ENCODE data around the gene KCTD5. TPM values are rescaled to one million over a fixed set of nuclear protein-coding genes. Genes with fewer than 3 reads are reported as not detected.
A peak's percentile ranks its signal among the peaks of the same experiment; 100 is the strongest.
"Not testable (repeated sequence)": the region's sequence is repeated elsewhere in the genome, so short reads cannot be mapped to it uniquely, and the experiment has no call there.

KCTD5 gene
- total RNA-seq, 5 donors from 2014 or later (not counting 1 experiment from before 2014, with no cell fraction given) = 19.5 to 29.1 (median 26.3) TPM

DNA sequence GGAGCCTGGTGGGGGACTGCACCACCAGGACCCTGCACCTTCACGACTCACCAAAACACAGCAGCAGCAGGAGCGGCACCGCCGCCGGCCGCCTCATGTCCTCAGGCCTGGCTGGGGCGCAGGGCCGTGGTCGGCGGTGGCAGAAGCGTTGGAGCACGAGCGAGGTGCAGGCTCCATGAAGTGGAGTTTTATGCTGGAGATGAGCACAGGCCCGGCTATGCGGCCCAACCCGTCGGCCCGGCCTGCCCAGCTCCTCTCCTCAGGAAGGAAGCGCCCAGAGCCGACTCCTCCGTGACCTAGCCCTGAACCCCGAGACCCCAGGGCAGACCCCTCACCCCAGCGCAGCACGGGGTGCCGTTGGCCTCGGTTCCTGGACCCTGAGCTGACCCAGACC, 37.7 kb downstream of the KCTD5 start, which contains the start of gene PRSS27:
Gene PRSS27, minus strand, starts transcription at position 161 of the 394 bp plus-strand sequence. Its CDS starts 64 bp downstream, at position 97.
- Histone ChIP-seq H3K4me3 (ENCODE audit: control insufficient read depth in 1 of 2, extremely low read depth in 1 of 2, low read length in 1 of 2) (peak within 1 kb of the TSS; percentile 49 to 51), H3K9me3 (no peaks in the 10 kb centered on the region), H3K27ac (ENCODE audit: low read length) (peak within 1 kb of the TSS; percentile 49), H3K36me3 (ENCODE audit: control insufficient read depth in 2 of 2, extremely low read depth in 1 of 2, insufficient read depth in 1 of 2, low read length in 1 of 2) (no peaks in the 10 kb centered on the region), H3K4me1 (ENCODE audit: control insufficient read depth in 1 of 2, extremely low read depth in 1 of 2, insufficient read depth in 2 of 2, low read length in 2 of 2) (peaks cover 2 to 25% of the 10 kb centered on the region in 2 experiments), H3K27me3 (replicated peaks in 1 of 2; ENCODE audit: control insufficient read depth in 2 of 2, extremely low read depth in 1 of 2, insufficient read depth in 2 of 2, low read length in 1 of 2) (peaks cover 0 to 11% of the 10 kb centered on the region in 2 experiments)
- ChIA-PET CTCF (no interaction called here), POLR2A (interaction anchor here in 1 of 2 donors (0.5 kb wide), 1 partner anchor 31 kb away, joined by 3 read pairs; no protein-coding TSS in a partner anchor)
- H3K9me3 Mint-ChIP-seq = no peaks in the 10 kb centered on the region
- H3K4me3 Mint-ChIP-seq = peak within 1 kb of the TSS; percentile 69 to 73 (median 71)
- DNase-seq (no peak), ATAC-seq (replicated peaks in 1 of 4) (no peak)
- WGBS (ENCODE audit: insufficient coverage) = 97% methylated on average over 6 of the region's 26 CpGs
- H3K36me3 Mint-ChIP-seq = no peaks in the 10 kb centered on the region
- peaks cover 5 to 6% of the 10 kb centered on the region in 2 donors for H3K27me3 Mint-ChIP-seq
- H3K27ac Mint-ChIP-seq = peak within 1 kb of the TSS; percentile 39 to 63
- H3K4me1 Mint-ChIP-seq = peaks cover 2 to 4% (median 3%) of the 10 kb centered on the region in 3 donors

DNA sequence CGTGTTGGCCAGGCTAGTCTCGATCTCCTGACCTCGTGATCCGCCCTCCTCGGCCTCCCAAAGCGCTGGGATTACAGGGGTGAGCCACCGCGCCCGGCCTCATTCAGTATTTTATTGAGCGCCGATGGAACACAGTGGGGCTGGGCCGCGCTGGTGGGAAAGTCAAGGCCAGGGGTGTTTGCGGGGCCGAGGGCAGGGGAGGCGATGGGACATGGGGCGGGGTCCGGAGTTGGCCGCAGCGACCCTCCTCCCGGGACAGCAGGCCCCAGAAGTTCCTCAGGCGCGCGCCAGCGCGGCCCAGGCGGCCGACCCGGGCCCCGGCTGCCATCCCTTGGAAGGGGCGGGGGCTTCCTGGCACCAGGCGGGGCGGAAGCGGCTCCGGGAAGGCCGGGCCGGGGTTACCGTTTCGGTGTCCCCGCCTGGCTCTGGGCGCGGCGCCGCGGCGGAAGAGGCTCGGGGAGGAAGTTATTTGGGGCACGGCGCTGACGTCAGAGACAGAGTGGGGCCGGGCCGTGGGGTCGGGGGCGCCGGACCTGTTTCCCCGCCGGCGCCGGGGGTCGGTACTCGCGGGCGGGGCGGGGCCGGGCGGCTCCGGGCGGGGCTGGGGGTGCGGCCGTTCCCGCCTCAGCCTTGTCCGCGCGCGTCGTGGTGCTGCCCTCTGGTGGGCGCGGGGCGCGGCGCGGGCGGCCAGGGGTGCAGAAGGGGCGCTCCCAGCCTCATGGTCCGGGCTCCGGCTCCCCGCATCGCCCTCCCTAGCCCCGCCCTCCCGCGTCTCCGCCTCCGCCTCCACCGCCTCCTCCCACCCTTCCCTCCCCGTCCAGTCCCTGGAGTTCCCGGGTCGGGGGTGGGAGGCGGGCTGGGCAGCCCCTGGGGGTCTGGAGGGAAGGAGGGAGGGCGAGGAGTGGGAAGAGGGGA, 38.7 kb downstream of the KCTD5 start:
- peak; percentile 87 to 93 (median 90) for ATAC-seq (replicated peaks in 1 of 4)
- ChIA-PET CTCF (no interaction called here), POLR2A (interaction anchor here in 1 of 2 donors (0.5 kb wide), 1 partner anchor 30 kb away, joined by 3 read pairs; no protein-coding TSS in a partner anchor)
- no peaks in the 10 kb centered on the region for H3K36me3 ChIP-seq (ENCODE audit: control insufficient read depth in 2 of 2, extremely low read depth in 1 of 2, insufficient read depth in 1 of 2, low read length in 1 of 2)
- peaks cover 9 to 11% of the 10 kb centered on the region in 2 donors for H3K27me3 Mint-ChIP-seq
- H3K4me1 ChIP-seq (ENCODE audit: control insufficient read depth in 1 of 2, extremely low read depth in 1 of 2, insufficient read depth in 2 of 2, low read length in 2 of 2) = peaks cover 0 to 16% of the 10 kb centered on the region in 2 experiments
- peak overlapping the region; percentile 39 to 63 for H3K27ac Mint-ChIP-seq
- H3K27ac ChIP-seq (ENCODE audit: low read length) = peak overlapping the region; percentile 49
- no peaks in the 10 kb centered on the region for H3K9me3 ChIP-seq
- under 1% methylated on average over 69 of the region's 99 CpGs for WGBS (ENCODE audit: insufficient coverage)
- peaks cover 0 to 13% of the 10 kb centered on the region in 2 experiments for H3K27me3 ChIP-seq (replicated peaks in 1 of 2; ENCODE audit: control insufficient read depth in 2 of 2, extremely low read depth in 1 of 2, insufficient read depth in 2 of 2, low read length in 1 of 2)
- H3K36me3 Mint-ChIP-seq = no peaks in the 10 kb centered on the region
- H3K4me3 ChIP-seq (ENCODE audit: control insufficient read depth in 1 of 2, extremely low read depth in 1 of 2, low read length in 1 of 2) = peak overlapping the region; percentile 49 to 51
- peak overlapping the region; percentile 69 to 73 (median 71) for H3K4me3 Mint-ChIP-seq
- peaks cover 0 to 2% (median under 1%) of the 10 kb centered on the region in 3 donors for H3K4me1 Mint-ChIP-seq
- H3K9me3 Mint-ChIP-seq = no peaks in the 10 kb centered on the region
- peak; percentile 69 to 91 (median 80) for DNase-seq

DNA sequence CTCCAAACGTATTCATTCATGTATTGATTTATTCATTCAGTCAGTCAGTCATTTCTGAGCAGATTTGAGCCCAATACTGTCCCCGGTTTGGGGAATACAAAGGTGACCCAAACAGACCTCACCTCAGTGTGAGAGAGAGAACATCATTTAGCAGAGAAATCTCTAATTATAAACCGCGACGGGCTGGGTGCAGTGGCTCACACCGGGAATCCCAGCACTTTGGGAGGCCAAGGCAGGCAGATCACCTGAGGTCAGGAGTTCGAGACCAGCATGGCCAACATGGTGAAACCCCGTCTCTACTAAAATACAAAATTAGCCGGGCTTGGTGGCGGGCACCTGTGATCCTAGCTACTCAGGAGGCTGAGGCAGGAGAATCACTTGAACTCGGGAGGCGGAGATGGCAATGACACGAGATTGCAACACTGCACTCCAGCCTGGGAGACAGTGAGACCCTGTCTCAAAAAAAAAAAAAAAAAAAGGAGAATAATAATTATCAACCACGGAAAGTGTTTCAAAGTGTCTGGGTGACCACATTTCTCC, 39.4 kb downstream of the KCTD5 start:
- CTCF ChIA-PET; H3K36me3 Mint-ChIP-seq; H3K36me3 ChIP-seq (ENCODE audit: control insufficient read depth in 2 of 2, extremely low read depth in 1 of 2, insufficient read depth in 1 of 2, low read length in 1 of 2); DNase-seq; H3K9me3 ChIP-seq; POLR2A ChIA-PET; H3K9me3 Mint-ChIP-seq; ATAC-seq (replicated peaks in 1 of 4); H3K27ac Mint-ChIP-seq; H3K4me1 Mint-ChIP-seq: not testable (repeated sequence)
- Mint-ChIP-seq H3K4me3 (peak overlapping the region; percentile 51 to 71 (median 66)), H3K27me3 (peaks cover 9 to 11% of the 10 kb centered on the region in 2 donors)
- Histone ChIP-seq H3K4me3 (ENCODE audit: control insufficient read depth in 1 of 2, extremely low read depth in 1 of 2, low read length in 1 of 2) (peak overlapping the region; percentile 17 to 40), H3K4me1 (ENCODE audit: control insufficient read depth in 1 of 2, extremely low read depth in 1 of 2, insufficient read depth in 2 of 2, low read length in 2 of 2) (peaks cover 0 to 14% of the 10 kb centered on the region in 2 experiments), H3K27me3 (replicated peaks in 1 of 2; ENCODE audit: control insufficient read depth in 2 of 2, extremely low read depth in 1 of 2, insufficient read depth in 2 of 2, low read length in 1 of 2) (peaks cover 0 to 12% of the 10 kb centered on the region in 2 experiments), H3K27ac (ENCODE audit: low read length) (peak overlapping the region; percentile 18)
- WGBS (ENCODE audit: insufficient coverage) = 67% methylated on average over 5 of the region's 14 CpGs

DNA sequence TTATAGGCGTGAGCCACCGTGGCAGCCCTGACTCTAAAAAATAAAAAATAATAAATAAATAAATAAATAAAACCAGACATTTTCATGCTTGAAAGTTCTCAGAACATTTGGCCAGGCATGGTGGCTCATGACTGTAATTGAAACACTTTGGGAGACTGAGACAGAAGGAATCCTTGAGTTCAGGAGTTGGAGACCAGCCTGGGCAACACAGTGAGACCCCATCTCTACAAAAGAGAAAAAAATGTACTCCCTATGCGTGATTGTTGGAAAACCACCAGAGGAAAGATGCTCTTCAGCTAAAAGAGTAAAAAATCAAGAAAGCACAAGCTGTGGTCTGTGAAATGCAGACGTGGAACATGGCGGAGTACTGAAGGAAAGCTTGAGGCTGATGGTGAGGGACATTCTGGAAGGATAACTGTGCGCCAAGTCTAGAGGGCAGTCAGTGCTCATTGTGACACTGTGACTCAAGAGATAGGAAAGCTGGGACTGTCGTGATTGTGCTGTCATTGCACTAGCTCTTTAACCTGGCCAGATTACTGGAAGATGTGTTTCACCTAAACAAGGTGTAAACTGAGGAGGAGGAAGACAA, 41.9 kb downstream of the KCTD5 start:
- no peak overlapping the region for H3K27ac ChIP-seq (ENCODE audit: low read length)
- CTCF ChIA-PET = interaction anchor here in 1 of 2 donors (0.6 kb wide), 1 partner anchor 421 kb away, joined by 3 read pairs; no protein-coding TSS in a partner anchor
- WGBS (ENCODE audit: insufficient coverage) = 91% methylated on average over 3 of the region's 7 CpGs

DNA sequence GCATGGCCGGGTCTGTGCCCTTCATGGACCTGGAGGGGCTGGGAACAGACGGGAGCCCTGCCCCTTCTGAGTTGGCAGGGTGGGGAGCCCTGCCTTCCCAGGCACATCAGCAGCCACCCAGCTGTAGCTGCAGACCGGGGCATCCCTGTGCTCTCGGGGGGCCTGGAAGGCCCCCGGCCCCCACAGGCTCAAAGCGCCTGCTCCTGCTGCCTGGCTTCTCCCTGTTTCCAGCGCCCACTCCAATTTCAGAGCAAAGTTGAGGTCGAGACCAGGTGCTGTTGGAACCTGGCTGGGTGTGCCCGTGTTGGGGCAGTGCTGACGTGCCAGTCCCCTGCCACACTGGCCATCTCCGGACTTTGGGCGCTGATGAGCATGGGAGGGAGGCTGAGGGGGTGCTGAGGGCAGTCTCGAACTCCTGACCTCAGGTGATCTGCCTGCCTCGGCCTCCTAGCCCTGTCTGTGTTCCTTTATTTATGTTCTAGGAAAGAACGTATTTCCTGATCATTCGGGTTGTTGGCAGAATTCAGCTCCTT, 42.6 kb downstream of the KCTD5 start:
- no peak overlapping the region for H3K4me3 Mint-ChIP-seq
- H3K27me3 ChIP-seq (replicated peaks in 1 of 2; ENCODE audit: control insufficient read depth in 2 of 2, extremely low read depth in 1 of 2, insufficient read depth in 2 of 2, low read length in 1 of 2) = peaks cover 0 to 12% of the 10 kb centered on the region in 2 experiments
- H3K4me1 ChIP-seq (ENCODE audit: control insufficient read depth in 1 of 2, extremely low read depth in 1 of 2, insufficient read depth in 2 of 2, low read length in 2 of 2) = peaks cover 0 to 14% of the 10 kb centered on the region in 2 experiments
- H3K9me3 Mint-ChIP-seq = no peaks in the 10 kb centered on the region
- H3K36me3 ChIP-seq (ENCODE audit: control insufficient read depth in 2 of 2, extremely low read depth in 1 of 2, insufficient read depth in 1 of 2, low read length in 1 of 2) = no peaks in the 10 kb centered on the region
- no peak overlapping the region for H3K27ac ChIP-seq (ENCODE audit: low read length)
- DNase-seq = no peak
- WGBS (ENCODE audit: insufficient coverage) = 66% methylated on average over 13 of the region's 16 CpGs
- peaks cover 9 to 11% of the 10 kb centered on the region in 2 donors for H3K27me3 Mint-ChIP-seq
- H3K36me3 Mint-ChIP-seq = no peaks in the 10 kb centered on the region
- no peaks in the 10 kb centered on the region for H3K9me3 ChIP-seq
- ChIA-PET POLR2A (no interaction called here), CTCF (interaction anchor here (0.6 kb wide), 2 partner anchors 23 to 422 kb away, joined by 3 to 4 read pairs; no protein-coding TSS in a partner anchor)
- peaks cover 0 to 2% (median 0%) of the 10 kb centered on the region in 3 donors for H3K4me1 Mint-ChIP-seq
- no peak for ATAC-seq (replicated peaks in 1 of 4)
- H3K27ac Mint-ChIP-seq = no peak overlapping the region
- H3K4me3 ChIP-seq (ENCODE audit: control insufficient read depth in 1 of 2, extremely low read depth in 1 of 2, low read length in 1 of 2) = no peak overlapping the region

More for the DNA sequence above, 41.9 kb downstream of the KCTD5 start:
- H3K4me1 Mint-ChIP-seq = peaks cover 0 to 2% (median 0%) of the 10 kb centered on the region in 3 donors
- Histone ChIP-seq H3K36me3 (ENCODE audit: control insufficient read depth in 2 of 2, extremely low read depth in 1 of 2, insufficient read depth in 1 of 2, low read length in 1 of 2) (no peaks in the 10 kb centered on the region), H3K4me1 (ENCODE audit: control insufficient read depth in 1 of 2, extremely low read depth in 1 of 2, insufficient read depth in 2 of 2, low read length in 2 of 2) (peaks cover 0 to 14% of the 10 kb centered on the region in 2 experiments), H3K4me3 (ENCODE audit: control insufficient read depth in 1 of 2, extremely low read depth in 1 of 2, low read length in 1 of 2) (no peak overlapping the region), H3K9me3 (no peaks in the 10 kb centered on the region), H3K27me3 (replicated peaks in 1 of 2; ENCODE audit: control insufficient read depth in 2 of 2, extremely low read depth in 1 of 2, insufficient read depth in 2 of 2, low read length in 1 of 2) (peaks cover 0 to 12% of the 10 kb centered on the region in 2 experiments)
- H3K27ac Mint-ChIP-seq = no peak overlapping the region
- POLR2A ChIA-PET = no interaction called here
- H3K9me3 Mint-ChIP-seq = no peaks in the 10 kb centered on the region
- DNase-seq (no peak), ATAC-seq (replicated peaks in 1 of 4) (no peak)
- H3K36me3 Mint-ChIP-seq = no peaks in the 10 kb centered on the region
- H3K27me3 Mint-ChIP-seq = peaks cover 9 to 11% of the 10 kb centered on the region in 2 donors
- H3K4me3 Mint-ChIP-seq = no peak overlapping the region

DNA sequence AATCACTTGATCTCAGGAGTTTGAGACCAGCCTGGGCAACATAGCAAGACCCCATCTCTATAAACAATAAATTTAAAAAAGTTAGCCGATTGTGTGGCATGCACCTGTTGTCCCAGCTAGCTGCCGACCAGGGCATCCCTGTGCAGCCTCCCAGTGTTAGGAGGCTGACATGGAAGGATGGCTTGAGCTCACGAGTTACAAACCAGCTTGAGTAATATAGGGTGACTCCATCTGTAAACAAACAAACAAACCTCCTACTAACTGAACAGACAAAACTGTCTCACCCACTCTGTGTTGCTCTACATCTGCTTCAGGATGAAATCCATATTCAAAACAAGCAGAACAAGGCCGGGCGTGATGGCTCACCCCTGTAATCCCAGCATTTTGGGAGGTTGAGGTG, 44.6 kb downstream of the KCTD5 start:
- Mint-ChIP-seq H3K4me3 (no peak overlapping the region), H3K27me3 (peaks cover 9 to 11% of the 10 kb centered on the region in 2 donors), H3K36me3 (no peaks in the 10 kb centered on the region), H3K4me1 (peaks cover 0 to 2% (median 0%) of the 10 kb centered on the region in 3 donors), H3K27ac (no peak overlapping the region), H3K9me3 (no peaks in the 10 kb centered on the region)
- Histone ChIP-seq H3K9me3 (no peaks in the 10 kb centered on the region), H3K36me3 (ENCODE audit: control insufficient read depth in 2 of 2, extremely low read depth in 1 of 2, insufficient read depth in 1 of 2, low read length in 1 of 2) (no peaks in the 10 kb centered on the region), H3K27me3 (replicated peaks in 1 of 2; ENCODE audit: control insufficient read depth in 2 of 2, extremely low read depth in 1 of 2, insufficient read depth in 2 of 2, low read length in 1 of 2) (peaks cover 0 to 12% of the 10 kb centered on the region in 2 experiments), H3K4me3 (ENCODE audit: control insufficient read depth in 1 of 2, extremely low read depth in 1 of 2, low read length in 1 of 2) (no peak overlapping the region), H3K4me1 (ENCODE audit: control insufficient read depth in 1 of 2, extremely low read depth in 1 of 2, insufficient read depth in 2 of 2, low read length in 2 of 2) (no peaks in the 10 kb centered on the region), H3K27ac (ENCODE audit: low read length) (no peak overlapping the region)
- WGBS (ENCODE audit: insufficient coverage) = no CpG with 5 or more reads among the region's 5 CpGs
- ChIA-PET POLR2A (no interaction called here), CTCF (no interaction called here)
- ATAC-seq (replicated peaks in 1 of 4) = no peak
- DNase-seq = no peak

All from T-cell (primary cell).